BE2C (cell line): ENCODE data around the gene INPP5A.

Experiments
- DNase-seq: peaks from one replicate; pipeline ENCODE4 v3.0.0-alpha.2; 2020
- H3K27me3 ChIP-seq: fragments of 250-450 bp; sonication (Bioruptor Pico); 2 replicates; pipeline ENCODE4 v1.5.1; 2020; ENCODE audit warnings: mild to moderate bottlenecking
- H3K36me3 ChIP-seq: fragments of 250-450 bp; sonication (Bioruptor Pico); 2 replicates; pipeline ENCODE4 v1.5.1; 2020; ENCODE audit warnings: mild to moderate bottlenecking
- H3K4me1 ChIP-seq: fragments of 250-450 bp; sonication (Bioruptor Pico); 2 replicates; pipeline ENCODE4 v1.5.1; 2020
- H3K4me3 ChIP-seq: 2 replicates; pipeline ENCODE4 v1.5.1; 2011; ENCODE audit warnings: low read depth, low read length
- H3K9me3 ChIP-seq: fragments of 250-450 bp; sonication (Bioruptor Pico); 2 replicates; pipeline ENCODE4 v1.5.1; 2020
- TF ChIP-seq, protein P1 (sequence below): IDR thresholded peaks from 2 replicates; pipeline ENCODE4 v1.5.1; 2012; ENCODE audit warnings: mild to moderate bottlenecking, low read depth, low read length

The INPP5A gene

GRCh38 chr10:132645630-132646442, 108.2 kb downstream of the INPP5A start:
- TF ChIP-seq, protein P1, sequence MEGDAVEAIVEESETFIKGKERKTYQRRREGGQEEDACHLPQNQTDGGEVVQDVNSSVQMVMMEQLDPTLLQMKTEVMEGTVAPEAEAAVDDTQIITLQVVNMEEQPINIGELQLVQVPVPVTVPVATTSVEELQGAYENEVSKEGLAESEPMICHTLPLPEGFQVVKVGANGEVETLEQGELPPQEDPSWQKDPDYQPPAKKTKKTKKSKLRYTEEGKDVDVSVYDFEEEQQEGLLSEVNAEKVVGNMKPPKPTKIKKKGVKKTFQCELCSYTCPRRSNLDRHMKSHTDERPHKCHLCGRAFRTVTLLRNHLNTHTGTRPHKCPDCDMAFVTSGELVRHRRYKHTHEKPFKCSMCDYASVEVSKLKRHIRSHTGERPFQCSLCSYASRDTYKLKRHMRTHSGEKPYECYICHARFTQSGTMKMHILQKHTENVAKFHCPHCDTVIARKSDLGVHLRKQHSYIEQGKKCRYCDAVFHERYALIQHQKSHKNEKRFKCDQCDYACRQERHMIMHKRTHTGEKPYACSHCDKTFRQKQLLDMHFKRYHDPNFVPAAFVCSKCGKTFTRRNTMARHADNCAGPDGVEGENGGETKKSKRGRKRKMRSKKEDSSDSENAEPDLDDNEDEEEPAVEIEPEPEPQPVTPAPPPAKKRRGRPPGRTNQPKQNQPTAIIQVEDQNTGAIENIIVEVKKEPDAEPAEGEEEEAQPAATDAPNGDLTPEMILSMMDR: no peak
- H3K36me3 ChIP-seq: no peaks in the 10 kb centered on the region
- no peak overlapping the region for H3K4me3 ChIP-seq
- no peaks in the 10 kb centered on the region for H3K27me3 ChIP-seq
- DNase-seq: no peak
- H3K4me1 ChIP-seq: peaks cover 9% of the 10 kb centered on the region
- H3K9me3 ChIP-seq: no peaks in the 10 kb centered on the region

GRCh38 chr10:132646443-132647097, 109.0 kb downstream of the INPP5A start:
- DNase-seq: no peak
- Histone ChIP-seq H3K27me3 (no peaks in the 10 kb centered on the region), H3K36me3 (no peaks in the 10 kb centered on the region), H3K9me3 (no peaks in the 10 kb centered on the region), H3K4me1 (peaks cover 9% of the 10 kb centered on the region), H3K4me3 (no peak overlapping the region)
- TF ChIP-seq, protein P1: no peak

DNA sequence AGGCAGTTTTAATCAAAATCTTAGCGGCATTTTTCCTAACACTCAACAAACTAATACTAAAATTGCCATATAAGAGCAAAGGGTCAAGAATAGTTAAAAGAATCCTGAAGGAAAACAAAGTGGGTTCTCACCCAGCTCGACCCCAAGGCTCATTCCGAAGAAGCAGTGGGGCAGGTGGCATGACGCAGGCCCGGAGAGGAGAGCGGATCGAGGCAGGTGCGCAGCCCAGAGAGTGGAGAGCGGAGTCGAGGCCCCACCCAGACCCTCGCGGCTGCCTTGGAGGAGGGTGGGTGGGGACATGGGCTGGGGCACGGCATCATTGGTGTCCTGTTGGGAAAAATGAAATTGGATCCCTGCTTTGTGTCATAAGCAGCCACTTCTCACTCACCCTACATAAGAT, 109.8 kb downstream of the INPP5A start:
- no peaks in the 10 kb centered on the region for H3K27me3 ChIP-seq
- TF ChIP-seq, protein P1: no peak

GRCh38 chr10:132648072-132648850, 110.7 kb downstream of the INPP5A start:
- TF ChIP-seq, protein P1: no peak
- peaks cover 9% of the 10 kb centered on the region for H3K4me1 ChIP-seq
- no peaks in the 10 kb centered on the region for H3K9me3 ChIP-seq
- no peaks in the 10 kb centered on the region for H3K27me3 ChIP-seq
- H3K36me3 ChIP-seq: no peaks in the 10 kb centered on the region
- DNase-seq: no peak
- no peak overlapping the region for H3K4me3 ChIP-seq

More for the DNA sequence above, 109.8 kb downstream of the INPP5A start:
- DNase-seq: no peak
- peaks cover 9% of the 10 kb centered on the region for H3K4me1 ChIP-seq
- H3K36me3 ChIP-seq: no peaks in the 10 kb centered on the region
- no peaks in the 10 kb centered on the region for H3K9me3 ChIP-seq
- no peak overlapping the region for H3K4me3 ChIP-seq

DNA sequence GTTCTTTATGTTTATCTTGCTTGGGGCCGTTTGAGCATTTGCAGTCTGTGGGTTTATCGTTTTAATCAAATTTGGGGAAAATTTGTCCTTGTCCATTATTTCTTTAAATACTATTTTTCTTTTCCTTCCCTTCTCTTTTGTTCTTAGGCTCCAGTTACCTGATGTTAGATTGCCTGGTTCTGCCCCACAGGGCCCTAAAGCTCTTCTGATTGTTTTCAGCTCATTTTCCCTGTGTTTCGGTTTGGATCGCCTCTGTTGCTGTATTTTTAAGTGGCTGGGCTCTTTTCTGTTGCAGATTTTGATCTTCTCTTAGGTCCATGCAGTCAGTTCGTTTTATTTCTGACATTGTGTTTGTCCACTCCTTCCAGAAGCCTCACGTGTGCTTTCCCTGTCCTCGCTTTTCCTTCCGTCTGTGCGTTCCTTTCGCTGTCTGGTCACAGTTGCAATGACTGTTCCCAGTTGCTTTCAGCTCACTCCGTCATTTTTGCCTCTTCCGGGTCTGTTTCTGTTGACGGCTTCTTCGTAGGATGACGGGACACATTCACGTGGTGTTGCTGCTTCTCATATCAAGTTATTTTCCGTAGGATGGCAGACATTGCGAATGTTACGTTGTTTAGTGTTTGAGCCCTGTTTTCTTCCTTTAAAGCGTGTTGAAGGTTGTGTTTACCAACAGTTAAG, 111.4 kb downstream of the INPP5A start:
- TF ChIP-seq, protein P1: no peak
- H3K4me3 ChIP-seq: no peak overlapping the region
- H3K27me3 ChIP-seq: no peaks in the 10 kb centered on the region

More for the DNA sequence above, 111.4 kb downstream of the INPP5A start:
- no peaks in the 10 kb centered on the region for H3K9me3 ChIP-seq
- DNase-seq: no peak
- H3K36me3 ChIP-seq: no peaks in the 10 kb centered on the region
- peaks cover 9% of the 10 kb centered on the region for H3K4me1 ChIP-seq
